Suprapubic skin (tissue), 3 donors: Measurements from ENCODE around the gene RPTOR.

Experiments used
- EP300 ChIP-seq: sonication (generic); formaldehyde crosslinking; IDR thresholded peaks from one replicate; pipeline ENCODE4 v1.6.1; 2017; ENCODE audit warnings: antibody characterized with exemption
- POLR2A ChIP-seq, 2 donors: fragments of 450-650 bp; IDR thresholded peaks; one replicate each; pipeline ENCODE4 v1.6.1; 2017; ENCODE audit warnings: antibody characterized with exemption in 2 of 2, mild to moderate bottlenecking in 2 of 2, moderate library complexity in 2 of 2
- TF ChIP-seq, protein P1 (sequence below), 2 donors: fragments of 200-600 bp in 1 of 2; fragments of 450-650 bp in 1 of 2; sonication (generic) in 1 of 2; IDR thresholded peaks; one replicate each; pipeline ENCODE4 v1.5.1; 2016 to 2019; ENCODE audit warnings: antibody characterized with exemption in 2 of 2, mild to moderate bottlenecking in 1 of 2, moderate library complexity in 1 of 2

DNA sequence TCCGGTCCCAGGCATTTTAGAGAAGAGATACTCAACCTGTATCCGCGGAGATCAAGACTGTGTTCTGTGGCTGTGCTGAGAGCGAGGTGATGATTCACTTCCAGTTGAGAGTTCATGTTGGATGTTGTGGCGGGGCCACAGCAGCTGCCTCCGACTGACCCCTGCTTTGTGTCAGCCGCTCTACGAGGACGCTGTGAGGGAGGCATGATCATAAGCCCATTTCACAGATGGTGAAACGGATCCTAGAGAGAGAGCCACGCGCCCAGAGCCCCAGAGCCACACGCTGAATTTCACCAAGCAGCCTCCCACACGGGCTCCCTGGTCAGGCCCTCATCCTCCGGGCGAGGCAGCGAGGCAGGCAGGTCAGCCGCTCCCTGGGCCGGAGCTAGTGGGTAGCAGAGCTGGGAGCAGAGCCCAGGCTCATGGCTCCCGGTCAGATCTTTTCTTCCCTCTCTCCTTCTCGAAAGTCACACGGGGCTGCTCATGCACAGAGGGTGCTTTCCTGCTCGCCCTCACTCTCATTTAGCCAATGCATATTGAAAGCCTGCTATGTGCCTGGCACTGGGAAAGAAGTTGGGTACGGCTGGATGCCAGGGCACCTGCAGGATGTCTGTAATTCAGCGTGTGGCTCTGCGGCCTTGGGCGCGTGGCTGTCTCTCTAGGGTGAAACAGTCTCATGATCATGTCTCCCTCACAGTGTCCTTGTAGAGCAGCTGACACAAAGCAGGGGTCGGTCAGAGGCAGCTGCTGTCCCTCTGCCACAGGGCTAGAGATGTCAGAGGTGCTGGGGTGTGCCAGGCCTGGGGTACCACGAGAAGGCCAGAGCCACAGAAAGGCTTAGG, 291.4 kb downstream of the RPTOR start:
- TF ChIP-seq, protein P1, sequence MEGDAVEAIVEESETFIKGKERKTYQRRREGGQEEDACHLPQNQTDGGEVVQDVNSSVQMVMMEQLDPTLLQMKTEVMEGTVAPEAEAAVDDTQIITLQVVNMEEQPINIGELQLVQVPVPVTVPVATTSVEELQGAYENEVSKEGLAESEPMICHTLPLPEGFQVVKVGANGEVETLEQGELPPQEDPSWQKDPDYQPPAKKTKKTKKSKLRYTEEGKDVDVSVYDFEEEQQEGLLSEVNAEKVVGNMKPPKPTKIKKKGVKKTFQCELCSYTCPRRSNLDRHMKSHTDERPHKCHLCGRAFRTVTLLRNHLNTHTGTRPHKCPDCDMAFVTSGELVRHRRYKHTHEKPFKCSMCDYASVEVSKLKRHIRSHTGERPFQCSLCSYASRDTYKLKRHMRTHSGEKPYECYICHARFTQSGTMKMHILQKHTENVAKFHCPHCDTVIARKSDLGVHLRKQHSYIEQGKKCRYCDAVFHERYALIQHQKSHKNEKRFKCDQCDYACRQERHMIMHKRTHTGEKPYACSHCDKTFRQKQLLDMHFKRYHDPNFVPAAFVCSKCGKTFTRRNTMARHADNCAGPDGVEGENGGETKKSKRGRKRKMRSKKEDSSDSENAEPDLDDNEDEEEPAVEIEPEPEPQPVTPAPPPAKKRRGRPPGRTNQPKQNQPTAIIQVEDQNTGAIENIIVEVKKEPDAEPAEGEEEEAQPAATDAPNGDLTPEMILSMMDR (IDR thresholded peaks at IDR 0.05), result no peak
- TF ChIP-seq POLR2A (IDR thresholded peaks at IDR 0.05) (no peak), EP300 (no peak)
